BJ (cell line): ENCODE measurements around the gene RUFY3. TPM values are rescaled to one million over a fixed set of nuclear protein-coding genes. Genes with fewer than 3 reads are reported as not detected.

ENCODE experiments used
- CTCF ChIA-PET: fragments of 350-600 bp; formaldehyde crosslinking; extraction: SDS; loops from one replicate; lab custom pipeline; 2021; ENCODE audit warnings: antibody characterized with exemption, inconsistent platforms; lab: Yijun Ruan, JAX
- POLR2A ChIA-PET: fragments of 300-600 bp; sonication (Branson Sonifier 250); formaldehyde crosslinking; extraction: SDS; loops from one replicate; lab custom pipeline; 2021; ENCODE audit warnings: antibody characterized with exemption; lab: Charles Lee
- DNase-seq: peaks from one replicate; pipeline ENCODE4 v3.0.0-alpha.2; 2011; ENCODE audit warnings: low read depth
- H3K27me3 ChIP-seq: 2 replicates; pipeline ENCODE4 v1.6.0; 2011; ENCODE audit warnings: low read length; ENCODE audit not compliant: control insufficient read depth, insufficient read depth
- H3K36me3 ChIP-seq: 2 replicates; pipeline ENCODE4 v1.5.1; 2011; ENCODE audit warnings: low read length; ENCODE audit not compliant: control insufficient read depth, insufficient read depth
- H3K4me3 ChIP-seq: 2 replicates; pipeline ENCODE4 v1.5.1; 2011; ENCODE audit warnings: low read depth, mild to moderate bottlenecking, control low read depth, low read length
- polyA plus RNA-seq: library from polyadenylated mRNA; depleted of rRNA; stranded (reverse); fragments of >200 nt; gene quantifications from 2 replicates; pipeline ENCODE4 v1.2.3, GENCODE V29; 2011
- TF ChIP-seq, protein P1 (sequence below): IDR thresholded peaks from 2 replicates; pipeline ENCODE4 v1.5.1; 2011; ENCODE audit warnings: low read depth, mild to moderate bottlenecking, control low read depth, inconsistent platforms, low read length, moderate library complexity; ENCODE audit not compliant: insufficient read depth

Gene RUFY3
- polyA plus RNA-seq, 1 experiment: 22.8 TPM

GRCh38 chr4:70754470-70754869 lies 32.7 kb downstream of the RUFY3 start:
- H3K4me3 ChIP-seq: no peak overlapping the region
- H3K27me3 ChIP-seq: no peaks in the 10 kb centered on the region
- CTCF ChIA-PET: no interaction called here
- TF ChIP-seq, protein P1, sequence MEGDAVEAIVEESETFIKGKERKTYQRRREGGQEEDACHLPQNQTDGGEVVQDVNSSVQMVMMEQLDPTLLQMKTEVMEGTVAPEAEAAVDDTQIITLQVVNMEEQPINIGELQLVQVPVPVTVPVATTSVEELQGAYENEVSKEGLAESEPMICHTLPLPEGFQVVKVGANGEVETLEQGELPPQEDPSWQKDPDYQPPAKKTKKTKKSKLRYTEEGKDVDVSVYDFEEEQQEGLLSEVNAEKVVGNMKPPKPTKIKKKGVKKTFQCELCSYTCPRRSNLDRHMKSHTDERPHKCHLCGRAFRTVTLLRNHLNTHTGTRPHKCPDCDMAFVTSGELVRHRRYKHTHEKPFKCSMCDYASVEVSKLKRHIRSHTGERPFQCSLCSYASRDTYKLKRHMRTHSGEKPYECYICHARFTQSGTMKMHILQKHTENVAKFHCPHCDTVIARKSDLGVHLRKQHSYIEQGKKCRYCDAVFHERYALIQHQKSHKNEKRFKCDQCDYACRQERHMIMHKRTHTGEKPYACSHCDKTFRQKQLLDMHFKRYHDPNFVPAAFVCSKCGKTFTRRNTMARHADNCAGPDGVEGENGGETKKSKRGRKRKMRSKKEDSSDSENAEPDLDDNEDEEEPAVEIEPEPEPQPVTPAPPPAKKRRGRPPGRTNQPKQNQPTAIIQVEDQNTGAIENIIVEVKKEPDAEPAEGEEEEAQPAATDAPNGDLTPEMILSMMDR: no peak
- POLR2A ChIA-PET: no interaction called here
- no peaks in the 10 kb centered on the region for H3K36me3 ChIP-seq
- DNase-seq: no peak

DNA sequence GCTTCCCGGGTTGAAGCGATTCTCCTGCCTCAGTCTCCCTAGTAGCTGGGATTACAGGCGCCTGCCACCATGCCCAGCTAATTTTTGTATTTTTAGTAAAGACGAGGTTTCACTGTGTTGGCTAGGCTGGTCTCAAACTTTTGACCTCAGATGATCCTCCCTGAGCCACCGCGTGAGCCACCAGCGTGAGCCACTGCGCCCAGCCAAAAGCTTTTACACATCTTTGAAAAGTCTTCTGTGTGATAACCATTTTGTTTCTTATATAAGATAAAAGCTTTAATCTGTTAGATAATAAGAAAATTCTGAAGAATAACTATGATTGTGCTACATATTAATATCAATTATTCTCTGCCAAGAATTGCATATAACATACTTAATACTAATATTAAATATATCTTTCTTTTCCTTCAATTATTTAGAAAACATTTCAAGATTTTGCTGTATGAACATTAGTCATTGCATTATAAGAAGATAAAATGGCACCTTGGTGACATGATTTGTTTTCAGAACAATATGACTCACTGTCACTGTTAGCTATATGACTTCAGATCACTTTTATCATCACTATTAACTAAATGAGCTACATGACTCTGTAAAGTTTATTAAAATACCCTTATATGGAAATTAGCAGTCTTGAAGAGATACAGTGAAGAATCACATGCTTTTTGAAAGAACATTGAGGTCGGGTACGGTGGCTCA lies 33.4 kb downstream of the RUFY3 start:
- H3K36me3 ChIP-seq: no peaks in the 10 kb centered on the region
- no peak for DNase-seq
- TF ChIP-seq, protein P1: no peak
- CTCF ChIA-PET: interaction anchor here (1.6 to 1.7 kb wide), 2 partner anchors 9 to 20 kb away, joined by 3 to 5 read pairs; no protein-coding TSS in a partner anchor
- POLR2A ChIA-PET: no interaction called here
- H3K4me3 ChIP-seq: no peak overlapping the region
- no peaks in the 10 kb centered on the region for H3K27me3 ChIP-seq

DNA sequence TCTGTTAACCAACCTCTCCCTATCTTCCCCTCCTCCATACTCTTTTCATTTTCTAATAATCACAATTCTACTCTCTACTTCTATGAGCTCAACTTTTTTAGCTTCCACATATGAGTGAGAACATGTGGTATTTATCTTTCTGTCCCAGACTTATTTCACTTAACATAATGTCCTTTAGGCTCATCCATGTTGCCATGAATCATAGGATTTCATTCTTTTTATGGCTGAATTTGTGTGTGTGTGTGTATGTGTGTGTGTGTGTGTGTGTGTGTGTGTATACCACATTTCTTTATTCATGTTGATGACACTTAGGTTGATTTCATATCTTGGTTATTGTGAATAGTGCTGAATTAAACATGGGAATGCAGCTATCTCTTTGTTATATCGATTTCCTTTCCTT lies 37.4 kb downstream of the RUFY3 start:
- TF ChIP-seq, protein P1: no peak
- DNase-seq: no peak
- H3K27me3 ChIP-seq: no peaks in the 10 kb centered on the region
- H3K4me3 ChIP-seq: no peak overlapping the region
- CTCF ChIA-PET: interaction anchor here (0.6 to 1.2 kb wide), 2 partner anchors 66 to 107 kb away, joined by 3 to 4 read pairs; no protein-coding TSS in a partner anchor
- POLR2A ChIA-PET: interaction anchor here (0.6 kb wide), 2 partner anchors 33 to 164 kb away, joined by 4 to 6 read pairs; no protein-coding TSS in a partner anchor
- peaks cover 2% of the 10 kb centered on the region for H3K36me3 ChIP-seq

GRCh38 chr4:70759627-70760026 lies 37.9 kb downstream of the RUFY3 start:
- Histone ChIP-seq H3K27me3 (no peaks in the 10 kb centered on the region), H3K4me3 (no peak overlapping the region), H3K36me3 (peaks cover 4% of the 10 kb centered on the region)
- ChIA-PET POLR2A (no interaction called here), CTCF (interaction anchor here (0.6 to 1.2 kb wide), 2 partner anchors 25 to 108 kb away, joined by 3 to 4 read pairs; no protein-coding TSS in a partner anchor)
- no peak for DNase-seq
- TF ChIP-seq, protein P1: no peak

GRCh38 chr4:70760662-70761061 lies 38.9 kb downstream of the RUFY3 start:
- no peaks in the 10 kb centered on the region for H3K27me3 ChIP-seq
- ChIA-PET CTCF (interaction anchor here (0.6 kb wide), 1 partner anchor 77 kb away, joined by 3 read pairs; no protein-coding TSS in a partner anchor), POLR2A (no interaction called here)
- TF ChIP-seq, protein P1: no peak
- H3K4me3 ChIP-seq: no peak overlapping the region
- peaks cover 4% of the 10 kb centered on the region for H3K36me3 ChIP-seq
- DNase-seq: no peak
